Measurements from ENCODE around the gene ITGA5.

GRCh38 chr12:54388237-54389133, 30.6 kb downstream of the ITGA5 start:
- no peak for TF ChIP-seq POLR2AphosphoS5 (IDR thresholded peaks at IDR 0.05; ENCODE audit: low read depth, low read length)
- no peak for TF ChIP-seq CTCF (IDR thresholded peaks at IDR 0.05)
- no peak for TF ChIP-seq REST (IDR thresholded peaks at IDR 0.05; ENCODE audit: insufficient read depth in 1 of 2, low read depth in 2 of 2, low read length in 1 of 2)
- no peak for TF ChIP-seq TCF7L2 (IDR thresholded peaks at IDR 0.05; ENCODE audit: low read depth, low read length)

All from Panc1 (cell line).